SK-N-MC (cell line): ENCODE measurements around the gene PPP6R3.
"Not testable (repeated sequence)": the region's sequence is repeated elsewhere in the genome, so short reads cannot be mapped to it uniquely, and the experiment has no call there.

ENCODE experiments used
- EZH2 ChIP-seq: fragments of 200-600 bp; sonication (generic); IDR thresholded peaks from one replicate; pipeline ENCODE4 v1.6.1; 2017; ENCODE audit warnings: antibody characterized with exemption
- FOXP2 ChIP-seq: optimal IDR thresholded peaks from 2 replicates; pipeline ENCODE3; 2011; ENCODE audit warnings: mild to moderate bottlenecking, moderate library complexity; ENCODE audit not compliant: insufficient read depth; ENCODE audit errors: extremely low read length, control extremely low read depth
- POLR2AphosphoS5 ChIP-seq: IDR thresholded peaks from 2 replicates; pipeline ENCODE4 v1.6.1; 2012; ENCODE audit warnings: mild to moderate bottlenecking, low read depth, low read length, borderline replicate concordance

- TF ChIP-seq POLR2AphosphoS5, EZH2, FOXP2: not testable (repeated sequence)
Measured at GRCh38 chr11:68635883-68636282, 175.3 kb downstream of the PPP6R3 start.
